ENCODE data around the gene TNPO2.

TNPO2 gene

DNA sequence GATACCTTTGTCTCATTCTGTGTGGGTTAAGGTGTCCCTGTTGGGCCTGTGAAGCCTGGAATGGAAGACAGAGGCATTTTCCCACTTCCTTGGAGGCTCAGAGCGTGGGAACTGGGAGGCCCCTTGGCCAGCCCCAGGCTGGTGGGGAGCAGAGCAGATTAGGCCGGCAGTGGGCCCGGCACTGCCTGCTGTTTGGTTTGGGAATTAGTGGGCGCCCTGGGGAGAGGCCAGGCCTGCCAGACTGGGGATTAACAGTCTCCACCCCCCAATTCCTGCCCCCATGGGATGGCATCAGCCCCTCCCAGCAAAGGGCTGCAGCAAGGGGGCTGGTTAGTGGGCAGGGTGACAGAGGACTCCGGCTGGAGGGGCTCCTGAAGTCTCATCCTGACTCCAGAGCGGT lies 24.8 kb upstream of the TNPO2 start:
- H3K36me3 ChIP-seq (replicated peaks; ENCODE audit: low read depth, low read length) = peaks cover 23% of the 10 kb centered on the region
- no peak overlapping the region for H3K9ac ChIP-seq (ENCODE audit: low read length)
- no peaks in the 10 kb centered on the region for H3K79me2 ChIP-seq (ENCODE audit: low read length)
- H3K4me1 ChIP-seq (ENCODE audit: low read length) = no peaks in the 10 kb centered on the region
- H3K4me2 ChIP-seq (ENCODE audit: low read length) = no peak overlapping the region
- H3K27me3 ChIP-seq (ENCODE audit: low read depth, low read length) = peaks cover 30% of the 10 kb centered on the region
- H3K27ac ChIP-seq (ENCODE audit: low read length) = no peak overlapping the region
- no peak overlapping the region for H2AFZ ChIP-seq (ENCODE audit: low read depth, low read length)
- H4K20me1 ChIP-seq (ENCODE audit: insufficient read depth, low read length) = no peaks in the 10 kb centered on the region
- no peaks in the 10 kb centered on the region for H3K9me3 ChIP-seq (ENCODE audit: insufficient read depth, low read length)
- H3K4me3 ChIP-seq (ENCODE audit: low read length) = no peak overlapping the region
- no peak for TF ChIP-seq EZH2phosphoT487 (IDR thresholded peaks at IDR 0.05; ENCODE audit: low read depth)
- TF ChIP-seq, protein P1, sequence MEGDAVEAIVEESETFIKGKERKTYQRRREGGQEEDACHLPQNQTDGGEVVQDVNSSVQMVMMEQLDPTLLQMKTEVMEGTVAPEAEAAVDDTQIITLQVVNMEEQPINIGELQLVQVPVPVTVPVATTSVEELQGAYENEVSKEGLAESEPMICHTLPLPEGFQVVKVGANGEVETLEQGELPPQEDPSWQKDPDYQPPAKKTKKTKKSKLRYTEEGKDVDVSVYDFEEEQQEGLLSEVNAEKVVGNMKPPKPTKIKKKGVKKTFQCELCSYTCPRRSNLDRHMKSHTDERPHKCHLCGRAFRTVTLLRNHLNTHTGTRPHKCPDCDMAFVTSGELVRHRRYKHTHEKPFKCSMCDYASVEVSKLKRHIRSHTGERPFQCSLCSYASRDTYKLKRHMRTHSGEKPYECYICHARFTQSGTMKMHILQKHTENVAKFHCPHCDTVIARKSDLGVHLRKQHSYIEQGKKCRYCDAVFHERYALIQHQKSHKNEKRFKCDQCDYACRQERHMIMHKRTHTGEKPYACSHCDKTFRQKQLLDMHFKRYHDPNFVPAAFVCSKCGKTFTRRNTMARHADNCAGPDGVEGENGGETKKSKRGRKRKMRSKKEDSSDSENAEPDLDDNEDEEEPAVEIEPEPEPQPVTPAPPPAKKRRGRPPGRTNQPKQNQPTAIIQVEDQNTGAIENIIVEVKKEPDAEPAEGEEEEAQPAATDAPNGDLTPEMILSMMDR (IDR thresholded peaks at IDR 0.05; ENCODE audit: low read depth, low read length) = no peak

DNA sequence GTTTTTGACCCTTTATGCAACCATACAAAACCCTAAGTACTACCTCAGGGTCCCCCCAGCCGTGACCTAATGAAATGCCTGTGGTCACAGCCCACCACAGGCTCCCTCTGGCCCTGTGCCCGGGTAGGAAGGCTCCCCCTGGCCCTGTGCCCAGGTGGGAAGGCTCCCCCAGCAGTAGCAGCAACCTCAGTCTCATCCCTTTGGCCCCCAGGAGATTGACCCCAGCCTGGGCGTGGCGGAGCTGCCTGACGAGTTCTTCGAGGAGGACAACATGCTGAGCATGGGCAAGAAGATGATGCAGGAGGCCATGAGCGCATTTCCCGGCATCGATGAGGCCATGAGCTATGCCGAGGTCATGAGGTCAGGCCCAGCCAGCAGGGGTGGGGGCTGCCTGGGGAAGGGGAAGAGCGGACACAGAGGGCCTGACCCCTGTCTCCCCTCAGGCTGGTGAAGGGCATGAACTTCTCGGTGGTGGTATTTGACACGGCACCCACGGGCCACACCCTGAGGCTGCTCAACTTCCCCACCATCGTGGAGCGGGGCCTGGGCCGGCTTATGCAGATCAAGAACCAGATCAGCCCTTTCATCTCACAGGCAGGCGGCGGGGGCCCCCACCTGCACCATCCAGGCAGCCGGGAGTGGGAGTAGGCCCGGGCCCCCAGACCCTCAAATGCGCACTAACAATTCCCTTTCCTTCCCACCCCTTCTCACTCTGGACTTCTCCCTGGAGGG lies 21.6 kb upstream of the TNPO2 start:
- Histone ChIP-seq H2AFZ (ENCODE audit: low read depth, low read length) (no peak overlapping the region), H3K4me2 (ENCODE audit: low read length) (no peak overlapping the region), H3K79me2 (ENCODE audit: low read length) (no peaks in the 10 kb centered on the region), H4K20me1 (ENCODE audit: insufficient read depth, low read length) (no peaks in the 10 kb centered on the region), H3K9ac (ENCODE audit: low read length) (no peak overlapping the region), H3K27ac (ENCODE audit: low read length) (no peak overlapping the region), H3K4me3 (ENCODE audit: low read length) (no peak overlapping the region), H3K27me3 (ENCODE audit: low read depth, low read length) (peaks cover 7% of the 10 kb centered on the region), H3K36me3 (replicated peaks; ENCODE audit: low read depth, low read length) (peaks cover 23% of the 10 kb centered on the region), H3K9me3 (ENCODE audit: insufficient read depth, low read length) (no peaks in the 10 kb centered on the region), H3K4me1 (ENCODE audit: low read length) (no peaks in the 10 kb centered on the region)
- TF ChIP-seq, protein P1 (IDR thresholded peaks at IDR 0.05; ENCODE audit: low read depth, low read length) = no peak
- no peak for TF ChIP-seq EZH2phosphoT487 (IDR thresholded peaks at IDR 0.05; ENCODE audit: low read depth)

DNA sequence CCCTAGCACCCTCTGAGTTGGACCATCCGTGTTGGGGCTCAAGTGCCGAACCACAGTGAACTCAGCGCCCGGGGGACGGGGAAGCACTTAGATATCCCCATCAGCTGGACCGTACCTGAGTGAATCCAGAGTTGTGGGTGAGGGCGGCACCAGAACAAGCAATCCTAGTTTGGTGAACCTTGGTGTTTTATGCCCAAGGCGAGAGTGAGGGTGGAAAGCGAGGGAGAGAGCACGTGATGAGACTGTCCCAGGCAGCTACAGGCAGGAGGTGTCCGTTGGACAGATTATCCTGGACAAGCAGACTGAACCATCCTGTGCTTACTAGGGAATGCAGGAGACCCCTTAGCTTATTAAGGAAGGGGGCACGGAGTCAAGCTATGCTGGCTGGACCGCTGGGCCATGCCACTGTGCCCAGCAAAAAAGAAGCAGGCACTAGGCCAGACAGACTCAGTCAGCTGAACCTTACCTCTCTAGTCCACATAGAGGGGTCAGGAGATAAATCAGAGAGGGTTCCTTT lies 14.2 kb upstream of the TNPO2 start:
- H3K4me2 ChIP-seq (ENCODE audit: low read length) = peak overlapping the region; percentile 92
- H3K79me2 ChIP-seq (ENCODE audit: low read length) = peaks cover 38% of the 10 kb centered on the region
- no peaks in the 10 kb centered on the region for H3K9me3 ChIP-seq (ENCODE audit: insufficient read depth, low read length)
- H3K4me1 ChIP-seq (ENCODE audit: low read length) = peaks cover 26% of the 10 kb centered on the region
- H3K27ac ChIP-seq (ENCODE audit: low read length) = no peak overlapping the region
- no peaks in the 10 kb centered on the region for H3K27me3 ChIP-seq (ENCODE audit: low read depth, low read length)
- TF ChIP-seq EZH2phosphoT487 (IDR thresholded peaks at IDR 0.05; ENCODE audit: low read depth) = no peak
- TF ChIP-seq, protein P1 (IDR thresholded peaks at IDR 0.05; ENCODE audit: low read depth, low read length) = no peak
- H3K36me3 ChIP-seq (replicated peaks; ENCODE audit: low read depth, low read length) = peaks cover 9% of the 10 kb centered on the region
- peak overlapping the region; percentile 85 for H3K4me3 ChIP-seq (ENCODE audit: low read length)
- no peak overlapping the region for H2AFZ ChIP-seq (ENCODE audit: low read depth, low read length)
- peak overlapping the region; percentile 64 for H3K9ac ChIP-seq (ENCODE audit: low read length)
- peaks cover 11% of the 10 kb centered on the region for H4K20me1 ChIP-seq (ENCODE audit: insufficient read depth, low read length)

DNA sequence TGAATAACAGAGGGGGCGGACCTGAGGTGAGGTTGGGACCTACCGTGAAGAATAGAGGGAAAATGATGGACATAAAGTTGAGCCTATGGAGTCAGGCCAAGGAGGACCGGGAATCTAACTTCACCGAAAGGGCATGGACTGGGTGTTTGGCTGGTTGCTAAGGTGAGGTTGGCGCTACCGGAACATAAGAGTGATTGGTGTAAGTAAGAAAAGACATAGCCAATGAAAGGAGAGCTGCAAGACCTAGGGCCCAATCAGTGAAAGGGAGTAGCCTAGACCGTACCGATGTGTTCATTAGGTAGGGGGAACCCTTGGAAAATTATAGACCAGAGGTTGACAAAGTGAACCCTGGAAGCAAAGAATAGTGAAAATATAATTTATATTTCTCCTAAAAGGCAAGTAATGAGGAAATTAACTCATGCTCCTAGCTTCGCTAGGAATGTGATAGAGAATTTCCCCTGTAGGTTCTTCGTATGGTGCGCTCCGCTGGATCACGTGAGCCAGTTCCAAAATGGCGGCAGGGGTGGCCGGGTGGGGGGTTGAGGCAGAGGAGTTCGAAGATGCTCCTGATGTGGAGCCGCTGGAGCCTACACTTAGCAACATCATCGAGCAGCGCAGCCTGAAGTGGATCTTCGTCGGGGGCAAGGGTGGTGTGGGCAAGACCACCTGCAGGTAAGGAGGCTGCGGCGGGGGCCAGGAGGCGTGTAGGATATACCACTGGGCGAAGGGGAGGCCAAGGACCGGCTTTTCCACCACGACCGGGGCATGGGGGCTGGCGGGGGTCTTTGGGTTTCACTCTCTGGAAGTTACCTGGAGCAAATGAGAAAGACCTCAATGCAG lies 13.5 kb upstream of the TNPO2 start, which contains the start of gene GET3:
Gene GET3 (plus strand): TSS at position 503 of the 840 bp plus-strand sequence. CDS start 9 bp downstream, at position 512.
- peaks cover 31% of the 10 kb centered on the region for H3K4me1 ChIP-seq (ENCODE audit: low read length)
- peak within 1 kb of the TSS; percentile 92 for H3K4me2 ChIP-seq (ENCODE audit: low read length)
- peak within 1 kb of the TSS; percentile 85 for H3K4me3 ChIP-seq (ENCODE audit: low read length)
- peak within 1 kb of the TSS; percentile 64 for H3K9ac ChIP-seq (ENCODE audit: low read length)
- H3K79me2 ChIP-seq (ENCODE audit: low read length) = peaks cover 45% of the 10 kb centered on the region
- H3K27ac ChIP-seq (ENCODE audit: low read length) = peak within 1 kb of the TSS; percentile 61
- peak within 1 kb of the TSS; percentile 81 for H2AFZ ChIP-seq (ENCODE audit: low read depth, low read length)
- H4K20me1 ChIP-seq (ENCODE audit: insufficient read depth, low read length) = peaks cover 16% of the 10 kb centered on the region
- TF ChIP-seq, protein P1 (IDR thresholded peaks at IDR 0.05; ENCODE audit: low read depth, low read length) = no peak
- TF ChIP-seq EZH2phosphoT487 (IDR thresholded peaks at IDR 0.05; ENCODE audit: low read depth) = no peak
- no peaks in the 10 kb centered on the region for H3K9me3 ChIP-seq (ENCODE audit: insufficient read depth, low read length)
- no peaks in the 10 kb centered on the region for H3K27me3 ChIP-seq (ENCODE audit: low read depth, low read length)
- peaks cover 11% of the 10 kb centered on the region for H3K36me3 ChIP-seq (replicated peaks; ENCODE audit: low read depth, low read length)

Measured in OCI-LY3 (cell line).